ENCODE results near the gene MYOZ1.

- TF ChIP-seq RFX5 (IDR thresholded peaks at IDR 0.05; ENCODE audit: low read length), result no peak
- TF ChIP-seq CTCF (IDR thresholded peaks at IDR 0.05), result no peak
- TF ChIP-seq USF1 (IDR thresholded peaks at IDR 0.05; ENCODE audit: borderline replicate concordance, low read depth), result no peak
- no peak for TF ChIP-seq POLR2AphosphoS5 (IDR thresholded peaks at IDR 0.05; ENCODE audit: low read depth, low read length)
Measured at GRCh38 chr10:73593812-73594211, 47.5 kb downstream of the MYOZ1 start.
